Measurements from ENCODE around the gene SMIM10L2A.
"Not testable (repeated sequence)": the region's sequence is repeated elsewhere in the genome, so short reads cannot be mapped to it uniquely, and the experiment has no call there.

SMIM10L2A gene

GRCh38 chrX:135421932-135422809 lies at the start of gene SMIM10L2A:
TSS of gene SMIM10L2A (plus strand) at chrX:135421944. CDS start at chrX:135422132, 188 bp downstream.
- DNase-seq (ENCODE audit: low spot score), result no peak

GRCh38 chrX:135373357-135373756 lies 48.4 kb upstream of the SMIM10L2A start:
- DNase-seq (ENCODE audit: low spot score), result no peak

- DNase-seq (ENCODE audit: low spot score), result no peak
Observed at GRCh38 chrX:135382260-135382659, 39.5 kb upstream of the SMIM10L2A start.

GRCh38 chrX:135383249-135383648 lies 38.5 kb upstream of the SMIM10L2A start:
- no peak for DNase-seq (ENCODE audit: low spot score)

GRCh38 chrX:135384161-135384836 lies 37.4 kb upstream of the SMIM10L2A start:
- DNase-seq (ENCODE audit: low spot score), result no peak

GRCh38 chrX:135388841-135389240 lies 32.9 kb upstream of the SMIM10L2A start:
- DNase-seq (ENCODE audit: low spot score), result no peak

- no peak for DNase-seq (ENCODE audit: low spot score)
Observed at GRCh38 chrX:135389243-135389642, 32.5 kb upstream of the SMIM10L2A start.

GRCh38 chrX:135389717-135390116 lies 32.0 kb upstream of the SMIM10L2A start:
- DNase-seq (ENCODE audit: low spot score), result no peak

GRCh38 chrX:135391734-135392133 lies 30.0 kb upstream of the SMIM10L2A start:
- no peak for DNase-seq (ENCODE audit: low spot score)

- DNase-seq (ENCODE audit: low spot score), result no peak
Observed at GRCh38 chrX:135393051-135393450, 28.7 kb upstream of the SMIM10L2A start.

- no peak for DNase-seq (ENCODE audit: low spot score)
Observed at GRCh38 chrX:135395064-135395463, 26.7 kb upstream of the SMIM10L2A start.

- no peak for DNase-seq (ENCODE audit: low spot score)
Observed at GRCh38 chrX:135396109-135396508, 25.6 kb upstream of the SMIM10L2A start.

- DNase-seq (ENCODE audit: low spot score), result no peak
Observed at GRCh38 chrX:135396566-135396965, 25.2 kb upstream of the SMIM10L2A start.

GRCh38 chrX:135397652-135398051 lies 24.1 kb upstream of the SMIM10L2A start:
- no peak for DNase-seq (ENCODE audit: low spot score)

GRCh38 chrX:135403374-135403773 lies 18.4 kb upstream of the SMIM10L2A start:
- no peak for DNase-seq (ENCODE audit: low spot score)

- DNase-seq (ENCODE audit: low spot score), result not testable (repeated sequence)
Observed at GRCh38 chrX:135406428-135406827, 15.3 kb upstream of the SMIM10L2A start.

- DNase-seq (ENCODE audit: low spot score), result no peak
Observed at GRCh38 chrX:135408794-135409193, 12.9 kb upstream of the SMIM10L2A start.

GRCh38 chrX:135410861-135411627 lies 10.7 kb upstream of the SMIM10L2A start:
- DNase-seq (ENCODE audit: low spot score), result no peak

GRCh38 chrX:135411893-135412292 lies 9.9 kb upstream of the SMIM10L2A start:
- no peak for DNase-seq (ENCODE audit: low spot score)

GRCh38 chrX:135416546-135416945 lies 5.2 kb upstream of the SMIM10L2A start:
- DNase-seq (ENCODE audit: low spot score), result no peak

- no peak for DNase-seq (ENCODE audit: low spot score)
Observed at GRCh38 chrX:135420831-135421230, 913 bp upstream of the SMIM10L2A start.

GRCh38 chrX:135421537-135421931 lies 210 bp upstream of the SMIM10L2A start:
- DNase-seq (ENCODE audit: low spot score), result peak; percentile 73

- DNase-seq (ENCODE audit: low spot score), result not testable (repeated sequence)
Observed at GRCh38 chrX:135422810-135423168, 1.0 kb downstream of the SMIM10L2A start.
